Measurements from ENCODE around the gene INAVA. TPM values are rescaled to one million over a fixed set of nuclear protein-coding genes. Genes with fewer than 3 reads are reported as not detected.

Gene INAVA
- total RNA-seq, 1 experiment from 2014 or later: 36.8 TPM

DNA sequence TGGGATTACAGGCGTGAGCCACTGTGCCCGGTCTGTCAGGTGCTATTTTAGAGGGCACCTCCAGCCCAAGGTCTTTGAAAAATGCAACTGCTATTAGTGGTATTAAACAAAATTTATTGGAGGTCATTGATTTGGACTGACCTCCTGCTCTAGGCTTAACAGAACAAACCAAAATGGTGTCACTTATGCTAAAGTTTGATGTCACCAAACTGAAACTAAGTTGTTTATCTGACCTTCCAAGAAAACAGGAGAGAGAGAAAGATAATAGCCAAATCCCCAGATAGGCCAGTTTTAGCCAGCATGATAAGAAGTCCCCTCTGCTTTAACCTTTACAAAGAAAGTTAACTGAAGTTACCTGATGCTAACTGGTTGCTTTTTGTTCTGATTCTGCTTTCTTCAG, 8.1 kb upstream of the INAVA start:
- no CpG with 5 or more reads among the region's 2 CpGs for WGBS (ENCODE audit: extremely low coverage, insufficient read length, low lambda C conversion rate)
- Histone ChIP-seq H2AK5ac (ENCODE audit: insufficient read length, low read length) (no peak overlapping the region), H3K23ac (ENCODE audit: insufficient read length, low read depth, low read length) (no peak overlapping the region), H3K56ac (ENCODE audit: insufficient read length, low read depth, low read length) (no peak overlapping the region), H3K18ac (ENCODE audit: insufficient read length, low read depth, low read length) (no peak overlapping the region), H2BK120ac (ENCODE audit: low read depth, low read length, poor library complexity, severe bottlenecking) (no peak overlapping the region), H3K14ac (ENCODE audit: insufficient read depth, low read length) (no peak overlapping the region), H3K4ac (ENCODE audit: low read depth, low read length) (no peak overlapping the region), H4K8ac (replicated peaks; ENCODE audit: insufficient read length, low read depth, low read length) (no peak overlapping the region), H3T11ph (ENCODE audit: low read length) (no peak overlapping the region), H3K79me2 (ENCODE audit: insufficient read depth, low read length) (no peaks in the 10 kb centered on the region), H4K91ac (ENCODE audit: insufficient read length, low read depth, low read length) (no peak overlapping the region), H3K27me3 (ENCODE audit: insufficient read depth, low read length) (no peaks in the 10 kb centered on the region), H3K9me3 (ENCODE audit: control insufficient read depth, low read depth, low read length) (no peaks in the 10 kb centered on the region), H2AFZ (ENCODE audit: low read length) (no peak overlapping the region), H3K27ac (ENCODE audit: insufficient read length, low read depth, low read length) (no peak overlapping the region), H3K9ac (ENCODE audit: extremely low read depth, insufficient read length, low read length) (no peak overlapping the region), H3K23me2 (ENCODE audit: insufficient read length, low read depth, low read length, poor library complexity, severe bottlenecking) (peaks cover 7% of the 10 kb centered on the region), H4K5ac (ENCODE audit: insufficient read length, low read depth, low read length) (no peak overlapping the region), H2BK5ac (ENCODE audit: insufficient read length, low read length) (no peak overlapping the region), H2BK15ac (ENCODE audit: low read depth, low read length) (no peak overlapping the region), H4K20me1 (ENCODE audit: control insufficient read depth, insufficient read depth, insufficient read length) (no peaks in the 10 kb centered on the region), H3K79me1 (ENCODE audit: insufficient read depth, low read depth, low read length, poor library complexity, severe bottlenecking) (no peaks in the 10 kb centered on the region), H2BK12ac (ENCODE audit: insufficient read length, low read depth, low read length) (no peak overlapping the region), H3K4me2 (ENCODE audit: insufficient read depth, insufficient read length, low read length) (no peak overlapping the region), H2BK20ac (ENCODE audit: low read depth, low read length, poor library complexity, severe bottlenecking) (no peak overlapping the region), H3K4me1 (ENCODE audit: insufficient read depth, low read length) (peaks cover 6% of the 10 kb centered on the region)
- no peaks in the 10 kb centered on the region for H3K36me3 Mint-ChIP-seq (ENCODE audit: insufficient read depth in 1 of 3, low read depth in 3 of 3)
- no peak overlapping the region for H3K4me3 Mint-ChIP-seq
- TF ChIP-seq, protein P1, sequence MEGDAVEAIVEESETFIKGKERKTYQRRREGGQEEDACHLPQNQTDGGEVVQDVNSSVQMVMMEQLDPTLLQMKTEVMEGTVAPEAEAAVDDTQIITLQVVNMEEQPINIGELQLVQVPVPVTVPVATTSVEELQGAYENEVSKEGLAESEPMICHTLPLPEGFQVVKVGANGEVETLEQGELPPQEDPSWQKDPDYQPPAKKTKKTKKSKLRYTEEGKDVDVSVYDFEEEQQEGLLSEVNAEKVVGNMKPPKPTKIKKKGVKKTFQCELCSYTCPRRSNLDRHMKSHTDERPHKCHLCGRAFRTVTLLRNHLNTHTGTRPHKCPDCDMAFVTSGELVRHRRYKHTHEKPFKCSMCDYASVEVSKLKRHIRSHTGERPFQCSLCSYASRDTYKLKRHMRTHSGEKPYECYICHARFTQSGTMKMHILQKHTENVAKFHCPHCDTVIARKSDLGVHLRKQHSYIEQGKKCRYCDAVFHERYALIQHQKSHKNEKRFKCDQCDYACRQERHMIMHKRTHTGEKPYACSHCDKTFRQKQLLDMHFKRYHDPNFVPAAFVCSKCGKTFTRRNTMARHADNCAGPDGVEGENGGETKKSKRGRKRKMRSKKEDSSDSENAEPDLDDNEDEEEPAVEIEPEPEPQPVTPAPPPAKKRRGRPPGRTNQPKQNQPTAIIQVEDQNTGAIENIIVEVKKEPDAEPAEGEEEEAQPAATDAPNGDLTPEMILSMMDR (conservative IDR thresholded peaks at IDR 0.05): no peak
- no peaks in the 10 kb centered on the region; the same call in none of the 2 replicates for H3K27me3 Mint-ChIP-seq (ENCODE audit: low read depth)
- H3K9me3 Mint-ChIP-seq: no peaks in the 10 kb centered on the region
- no peak overlapping the region for H3K27ac Mint-ChIP-seq
- no peak for DNase-seq
- H3K4me1 Mint-ChIP-seq: peaks cover 30 to 42% of the 10 kb centered on the region in 2 experiments

All from H9 (cell line).